ENCODE data around the gene DES. TPM values are rescaled to one million over a fixed set of nuclear protein-coding genes. Genes with fewer than 3 reads are reported as not detected.

Gene DES
- total and polyA plus RNA-seq, 8 donors, result 0.75 to 101 (median 3.6) TPM

GRCh38 chr2:219452361-219453317 is 34.5 kb downstream of the DES start:
- FAIRE-seq, result no peak
- H3K4me3 ChIP-seq, result no peak overlapping the region
- H3K4me1 ChIP-seq, result no peaks in the 10 kb centered on the region
- ATAC-seq, result peak in 3 of 4 donors; percentile 48 to 74 (median 53)
- intact Hi-C loops (cut with DNase I), result no loop called here
- H3K27me3 ChIP-seq, result peaks cover 0 to 9% (median under 1%) of the 10 kb centered on the region in 4 donors
- no peaks in the 10 kb centered on the region for H3K36me3 ChIP-seq
- no peaks in the 10 kb centered on the region for H3K9me3 ChIP-seq
- TF ChIP-seq, protein P1, sequence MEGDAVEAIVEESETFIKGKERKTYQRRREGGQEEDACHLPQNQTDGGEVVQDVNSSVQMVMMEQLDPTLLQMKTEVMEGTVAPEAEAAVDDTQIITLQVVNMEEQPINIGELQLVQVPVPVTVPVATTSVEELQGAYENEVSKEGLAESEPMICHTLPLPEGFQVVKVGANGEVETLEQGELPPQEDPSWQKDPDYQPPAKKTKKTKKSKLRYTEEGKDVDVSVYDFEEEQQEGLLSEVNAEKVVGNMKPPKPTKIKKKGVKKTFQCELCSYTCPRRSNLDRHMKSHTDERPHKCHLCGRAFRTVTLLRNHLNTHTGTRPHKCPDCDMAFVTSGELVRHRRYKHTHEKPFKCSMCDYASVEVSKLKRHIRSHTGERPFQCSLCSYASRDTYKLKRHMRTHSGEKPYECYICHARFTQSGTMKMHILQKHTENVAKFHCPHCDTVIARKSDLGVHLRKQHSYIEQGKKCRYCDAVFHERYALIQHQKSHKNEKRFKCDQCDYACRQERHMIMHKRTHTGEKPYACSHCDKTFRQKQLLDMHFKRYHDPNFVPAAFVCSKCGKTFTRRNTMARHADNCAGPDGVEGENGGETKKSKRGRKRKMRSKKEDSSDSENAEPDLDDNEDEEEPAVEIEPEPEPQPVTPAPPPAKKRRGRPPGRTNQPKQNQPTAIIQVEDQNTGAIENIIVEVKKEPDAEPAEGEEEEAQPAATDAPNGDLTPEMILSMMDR (IDR thresholded peaks at IDR 0.05), result no peak
- peak in 3 of 6 donors; percentile 29 to 55 (median 42) for DNase-seq
- WGBS, 2 donors, result 67 to 70% methylated on average over 23 of the region's 23 CpGs
- H3K27ac ChIP-seq, result no peak overlapping the region

DNA sequence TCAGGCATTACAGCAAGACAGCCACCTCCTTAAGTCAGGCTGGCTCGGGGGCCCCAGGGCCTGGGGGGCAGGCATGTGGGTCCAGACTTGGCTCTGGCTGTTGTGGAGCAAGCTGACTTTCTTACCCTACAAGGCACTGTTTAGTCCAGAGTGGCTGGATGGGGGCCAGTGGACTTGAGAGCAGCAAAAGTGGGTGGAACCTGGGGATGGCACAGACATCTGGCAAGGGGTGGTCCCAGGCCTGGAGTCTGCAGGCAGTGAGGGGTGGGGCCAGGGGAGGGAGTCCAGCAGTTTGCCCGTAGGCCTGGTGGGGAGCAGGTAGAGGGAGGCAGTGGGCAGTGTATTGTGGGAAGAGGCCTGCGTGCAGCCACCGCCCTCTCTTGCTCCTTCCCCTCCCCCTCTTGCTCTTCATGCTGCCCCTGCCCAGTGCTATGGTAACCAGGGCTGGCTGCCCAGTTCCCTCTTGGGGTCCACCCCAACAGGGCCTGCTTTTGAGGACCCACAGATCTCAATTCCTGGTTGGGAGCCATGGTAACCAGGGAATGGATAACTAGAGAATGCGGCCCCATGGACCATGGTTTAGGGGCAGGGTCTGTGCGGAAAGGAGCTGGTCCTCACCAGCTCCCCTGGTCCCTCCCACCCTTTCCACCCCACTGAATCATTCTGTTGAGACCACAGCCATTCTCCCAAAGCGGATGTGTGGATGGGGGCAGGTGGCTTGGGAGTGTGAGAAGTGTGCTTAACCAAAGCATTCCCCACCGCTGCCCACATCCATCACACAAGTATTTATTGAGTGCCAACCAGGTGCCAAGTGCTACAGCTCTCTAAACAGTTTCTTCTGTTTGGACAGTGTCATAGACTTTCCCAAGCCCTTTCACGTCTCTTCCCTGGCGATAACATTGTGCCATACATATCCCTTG is 35.8 kb downstream of the DES start:
- ATAC-seq, result peak in 2 of 4 donors; percentile 14 to 17

GRCh38 chr2:219455581-219455980 is 37.4 kb downstream of the DES start:
- ATAC-seq (no peak), FAIRE-seq (no peak), DNase-seq (no peak)
- no peaks in the 10 kb centered on the region for H3K9me3 ChIP-seq
- H3K4me1 ChIP-seq, result no peaks in the 10 kb centered on the region
- no peak overlapping the region for H3K4me3 ChIP-seq
- TF ChIP-seq, protein P1 (IDR thresholded peaks at IDR 0.05), result no peak
- H3K27me3 ChIP-seq, result no peaks in the 10 kb centered on the region
- no peaks in the 10 kb centered on the region for H3K36me3 ChIP-seq
- H3K27ac ChIP-seq, result no peak overlapping the region
- 71 to 86% methylated on average over 6 of the region's 6 CpGs for WGBS, 2 donors
- intact Hi-C loops (cut with DNase I), result no loop called here

More for the DNA sequence above, 35.8 kb downstream of the DES start:
- DNase-seq, result peak in 1 of 6 donors; percentile 57
- H3K4me3 ChIP-seq, result no peak overlapping the region
- H3K27ac ChIP-seq, result no peak overlapping the region
- 75 to 79% methylated on average over 8 to 10 of the region's 10 CpGs for WGBS, 2 donors
- H3K9me3 ChIP-seq, result no peaks in the 10 kb centered on the region
- FAIRE-seq, result no peak
- H3K27me3 ChIP-seq, result no peaks in the 10 kb centered on the region
- TF ChIP-seq, protein P1 (IDR thresholded peaks at IDR 0.05), result no peak
- intact Hi-C loops (cut with DNase I), result no loop called here
- no peaks in the 10 kb centered on the region for H3K36me3 ChIP-seq
- H3K4me1 ChIP-seq, result no peaks in the 10 kb centered on the region

- no peak overlapping the region for H3K4me3 ChIP-seq
- ATAC-seq (no peak), DNase-seq (no peak), FAIRE-seq (no peak)
- H3K9me3 ChIP-seq, result no peaks in the 10 kb centered on the region
- intact Hi-C loops (cut with DNase I), result no loop called here
- WGBS, 2 donors, result 76 to 78% methylated on average over 5 of the region's 5 CpGs
- H3K27me3 ChIP-seq, result no peaks in the 10 kb centered on the region
- no peaks in the 10 kb centered on the region for H3K36me3 ChIP-seq
- TF ChIP-seq, protein P1 (IDR thresholded peaks at IDR 0.05), result no peak
- H3K27ac ChIP-seq, result no peak overlapping the region
- H3K4me1 ChIP-seq, result no peaks in the 10 kb centered on the region
These were observed 39.7 kb downstream of the DES start for GRCh38 chr2:219457784-219458369.

Measured in pancreas (tissue), 10 donors.